GM11168 (cell line): ENCODE data around the gene WIZ.

Experiments
- in situ Hi-C: fragments of 300-500 bp; cut with MboI; formaldehyde crosslinking; loops from one replicate; pipeline ENCODE4 v1.12.0; 2022; ENCODE audit warnings: low sequenced_read_pairs; ENCODE audit not compliant: unreplicated experiment

WIZ gene

GRCh38 chr19:15466851-15467733 is 17.3 kb upstream of the WIZ start:
- in situ Hi-C loops: loop anchor here (10.0 kb wide), 1 partner anchor 88 kb away; no protein-coding TSS in a partner anchor

- in situ Hi-C loops: loop anchor here (10.0 kb wide), 1 partner anchor 90 kb away; no protein-coding TSS in a partner anchor
Measured at GRCh38 chr19:15464394-15465385, 14.9 kb upstream of the WIZ start, which contains the start of gene RASAL3. Gene RASAL3, minus strand, starts transcription at chr19:15464544. Its CDS starts 186 bp downstream, at chr19:15464358.

- in situ Hi-C loops: loop anchor here (10.0 kb wide), 1 partner anchor 91 kb away; no protein-coding TSS in a partner anchor
Measured at GRCh38 chr19:15463861-15464371, 14.2 kb upstream of the WIZ start.

- in situ Hi-C loops: loop anchor here (10.0 kb wide), 1 partner anchor 93 kb away; no protein-coding TSS in a partner anchor
Measured at GRCh38 chr19:15461694-15462093, 11.9 kb upstream of the WIZ start.

- in situ Hi-C loops: no loop called here
Measured at GRCh38 chr19:15457701-15458484, 8.1 kb upstream of the WIZ start.

- in situ Hi-C loops: no loop called here
Measured at GRCh38 chr19:15456871-15457700, 7.3 kb upstream of the WIZ start.

- in situ Hi-C loops: no loop called here
Measured at GRCh38 chr19:15456441-15456840, 6.7 kb upstream of the WIZ start.

- in situ Hi-C loops: no loop called here
Measured at GRCh38 chr19:15455996-15456395, 6.2 kb upstream of the WIZ start.

GRCh38 chr19:15453906-15454860 is 4.4 kb upstream of the WIZ start:
- in situ Hi-C loops: no loop called here

GRCh38 chr19:15453091-15453578 is 3.4 kb upstream of the WIZ start:
- in situ Hi-C loops: no loop called here

GRCh38 chr19:15452111-15453047 is 2.6 kb upstream of the WIZ start:
- in situ Hi-C loops: no loop called here

GRCh38 chr19:15450528-15450890 is 753 bp upstream of the WIZ start:
- in situ Hi-C loops: no loop called here

- in situ Hi-C loops: no loop called here
Measured at GRCh38 chr19:15448778-15449619, 757 bp downstream of the WIZ start.

GRCh38 chr19:15448044-15448777 is 1.5 kb downstream of the WIZ start:
- in situ Hi-C loops: no loop called here

- in situ Hi-C loops: no loop called here
Measured at GRCh38 chr19:15447057-15447456, 2.7 kb downstream of the WIZ start.
